EH (cell line): ENCODE results near the gene TREM1.
A peak's percentile ranks its signal among the peaks of the same experiment; 100 is the strongest.

Experiments used
- DNase-seq: peaks from one replicate; pipeline ENCODE4 v3.0.0-alpha.2; 2015; ENCODE audit warnings: low read depth

The TREM1 gene

GRCh38 chr6:41286544-41287346, at the start of gene TREM1:
TSS of gene TREM1 (minus strand) at chr6:41286682. CDS start at chr6:41286655, 27 bp downstream.
- peak; percentile 62 for DNase-seq

GRCh38 chr6:41335943-41336342, 49.5 kb upstream of the TREM1 start:
- DNase-seq: no peak

DNA sequence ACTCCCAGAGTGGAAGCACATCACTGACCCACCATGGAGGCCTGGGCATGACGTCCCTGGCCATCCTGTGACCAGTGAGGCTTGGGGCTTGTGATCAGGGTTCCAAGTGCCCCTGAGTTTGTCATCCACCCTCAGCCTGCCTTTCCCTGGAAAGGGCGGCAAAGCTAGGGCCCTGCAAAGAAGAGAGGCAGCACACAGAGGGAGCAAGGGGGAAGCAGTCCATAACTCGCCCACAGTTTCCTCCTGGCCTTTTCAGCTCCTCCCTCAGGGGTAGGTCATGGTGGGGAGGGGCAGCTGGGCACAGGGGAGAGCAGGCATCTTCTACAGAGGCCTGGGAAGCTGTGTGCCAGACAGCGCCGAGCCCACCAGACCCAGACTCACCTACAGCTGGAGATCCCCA, 48.8 kb upstream of the TREM1 start, which contains the start of gene NCR2:
TSS of gene NCR2 (plus strand) at position 313 of the 400 bp plus-strand sequence. CDS start 269 bp downstream, outside the sequence.
- no peak for DNase-seq

DNA sequence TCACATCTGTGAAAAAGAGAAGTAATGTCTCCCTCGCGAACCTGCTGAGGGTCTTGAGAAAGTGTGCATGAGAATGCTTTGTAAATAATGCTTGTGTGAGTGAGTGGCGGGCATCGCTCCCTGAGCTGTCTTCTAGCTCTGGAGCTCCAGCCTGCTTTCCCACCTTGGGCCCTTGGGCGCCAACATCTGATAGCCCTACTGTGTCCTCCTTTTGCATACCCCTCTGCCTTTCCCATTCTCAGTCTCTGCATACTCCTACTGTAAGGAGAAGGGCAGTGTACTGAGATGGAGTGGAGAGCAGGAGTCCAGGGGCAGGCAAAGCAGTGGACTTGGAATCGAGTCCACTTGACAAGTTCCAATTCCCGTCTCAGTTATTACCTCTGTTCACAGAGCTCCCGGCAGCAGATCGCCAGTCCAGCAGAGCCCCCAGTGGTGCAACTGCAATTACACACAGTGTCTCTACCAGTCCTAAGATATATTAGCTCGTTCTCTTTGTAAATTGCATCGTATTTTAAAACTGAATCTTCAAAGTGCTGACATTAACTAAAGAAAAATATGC, 48.1 kb upstream of the TREM1 start:
- DNase-seq: no peak

GRCh38 chr6:41332842-41333736, 46.6 kb upstream of the TREM1 start:
- DNase-seq: no peak

GRCh38 chr6:41332241-41332640, 45.8 kb upstream of the TREM1 start:
- DNase-seq: no peak

GRCh38 chr6:41331401-41332150, 45.1 kb upstream of the TREM1 start:
- DNase-seq: no peak

DNA sequence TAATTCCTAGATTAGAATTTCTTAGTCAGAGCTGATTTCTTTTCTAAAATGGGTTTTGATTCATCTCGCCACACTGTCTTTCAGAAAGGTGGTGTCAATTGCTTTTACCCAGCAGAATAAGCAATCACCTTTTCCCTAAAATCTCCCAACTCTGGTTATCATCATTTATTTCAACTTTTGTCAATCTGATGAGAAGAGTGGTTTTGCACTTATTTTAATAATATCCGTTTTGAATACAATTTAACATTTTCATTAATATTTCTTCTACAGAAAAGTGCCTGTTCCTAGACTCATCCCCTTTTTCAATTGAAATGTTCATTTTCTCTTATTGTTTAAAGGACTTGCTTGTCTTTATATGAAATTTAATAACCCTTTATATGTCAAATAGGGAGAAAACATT, 40.7 kb upstream of the TREM1 start:
- DNase-seq: no peak

- DNase-seq: no peak
These were observed 39.6 kb upstream of the TREM1 start for GRCh38 chr6:41326092-41326491.

GRCh38 chr6:41325446-41326066, 39.1 kb upstream of the TREM1 start:
- DNase-seq: no peak

- no peak for DNase-seq
These were observed 34.7 kb upstream of the TREM1 start for GRCh38 chr6:41321183-41321582.

DNA sequence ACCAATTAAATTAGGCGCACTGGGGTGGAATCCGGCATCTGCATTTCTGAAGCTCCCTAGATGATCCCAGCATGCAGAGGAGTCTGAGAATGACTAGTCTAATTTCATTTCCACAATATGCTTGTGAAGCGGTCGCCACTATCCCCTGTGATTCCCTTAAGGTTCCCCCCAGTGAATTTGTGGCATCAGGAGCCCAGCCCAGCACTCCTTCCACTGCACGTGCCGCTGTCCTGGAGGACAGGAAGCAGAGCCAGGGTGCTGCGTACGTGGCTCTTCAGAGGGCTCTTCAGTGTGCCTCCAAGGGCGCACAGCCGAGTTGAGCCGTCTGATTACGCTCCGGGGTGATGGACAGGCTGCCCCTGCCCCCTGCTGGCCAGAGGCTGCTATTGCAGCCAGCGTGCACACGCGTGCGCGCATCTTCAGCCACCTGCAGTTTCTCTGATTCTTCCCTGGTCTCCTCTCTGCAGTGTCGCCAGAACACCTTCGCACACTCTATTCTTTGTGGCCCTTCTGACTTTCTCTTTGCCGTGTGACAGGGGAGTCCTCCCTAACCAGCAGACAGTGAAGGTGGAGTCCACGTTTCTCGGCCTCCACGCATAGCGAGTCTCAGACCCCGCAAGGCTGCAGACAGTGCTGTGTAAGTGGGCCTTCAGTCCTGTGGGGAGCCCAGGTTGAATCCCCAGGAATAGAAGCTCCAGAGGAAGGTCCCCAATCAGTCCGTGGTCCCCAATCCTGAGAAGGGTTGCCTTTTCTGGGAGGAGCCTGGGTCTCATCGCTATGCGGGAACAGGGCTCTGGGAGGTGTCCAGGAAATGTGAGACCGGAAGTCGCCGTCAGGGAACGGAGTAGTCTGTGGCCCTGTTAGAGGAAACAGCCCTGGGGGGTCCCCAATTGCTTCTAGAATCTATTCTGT, 32.4 kb upstream of the TREM1 start:
- peak; percentile 85 for DNase-seq

GRCh38 chr6:41318261-41318653, 31.8 kb upstream of the TREM1 start:
- no peak for DNase-seq

GRCh38 chr6:41315943-41316620, 29.6 kb upstream of the TREM1 start:
- DNase-seq: no peak

GRCh38 chr6:41315203-41315602, 28.7 kb upstream of the TREM1 start:
- DNase-seq: no peak

DNA sequence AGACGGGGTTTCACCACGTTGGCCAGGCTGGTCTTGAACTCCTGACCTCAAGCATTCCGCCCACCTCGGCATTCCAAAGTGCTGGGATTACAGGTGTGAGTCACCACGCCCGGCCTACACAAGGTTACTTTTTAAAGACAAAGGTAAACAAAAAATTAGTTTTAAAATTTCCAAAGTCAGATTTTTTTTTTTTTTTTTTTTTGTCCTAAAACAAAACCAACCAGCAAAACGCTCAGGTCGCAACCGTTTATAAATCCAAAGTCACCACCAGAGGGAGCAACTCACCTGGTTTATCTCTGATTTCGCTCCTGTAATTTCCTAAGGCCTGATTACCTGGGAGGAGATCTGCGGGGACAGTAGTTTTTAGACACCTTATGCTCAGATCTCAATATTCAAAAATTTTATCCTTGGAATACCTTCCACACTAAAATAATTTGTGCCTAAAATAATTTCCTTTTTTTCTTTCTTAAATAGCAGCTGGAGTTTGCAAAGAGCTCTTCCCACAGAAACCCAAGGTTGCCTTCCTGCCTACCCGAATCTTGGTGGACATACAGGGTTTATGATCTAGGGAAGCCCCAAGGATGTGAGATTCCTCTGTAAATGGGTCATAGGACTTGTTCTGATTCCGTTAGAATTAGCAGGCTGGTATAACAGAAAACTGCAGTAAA, 19.8 kb upstream of the TREM1 start:
- DNase-seq: peak; percentile 46

- DNase-seq: no peak
These were observed 16.2 kb upstream of the TREM1 start for GRCh38 chr6:41302638-41303037.

- DNase-seq: no peak
These were observed 12.5 kb upstream of the TREM1 start for GRCh38 chr6:41298785-41299502.
